IPS-18c (cell line): Measurements from ENCODE around the gene PLA2G4F.

Experiments used
- H3K4me3 ChIP-seq: 2 replicates; pipeline ENCODE4 v1.7.0; 2013; ENCODE audit warnings: low read depth, mild to moderate bottlenecking, low read length, moderate library complexity; ENCODE audit not compliant: insufficient read depth
- H3K9me3 ChIP-seq: one replicate; pipeline ENCODE4 v1.6.1; 2013; ENCODE audit warnings: mild to moderate bottlenecking, low read length, moderate library complexity; ENCODE audit not compliant: control insufficient read depth, insufficient read depth

Gene PLA2G4F

GRCh38 chr15:42156243-42156922 is at the start of gene PLA2G4F:
Gene PLA2G4F (minus strand): TSS chr15:42156636. CDS start chr15:42156549, 87 bp downstream.
- no peak within 1 kb of the TSS for H3K4me3 ChIP-seq
- H3K9me3 ChIP-seq = no peaks in the 10 kb centered on the region

- no peaks in the 10 kb centered on the region for H3K9me3 ChIP-seq
- no peak overlapping the region for H3K4me3 ChIP-seq
These were observed 47.5 kb upstream of the PLA2G4F start for GRCh38 chr15:42203891-42204290.

- Histone ChIP-seq H3K4me3 (no peak overlapping the region), H3K9me3 (no peaks in the 10 kb centered on the region)
These were observed 46.2 kb upstream of the PLA2G4F start for GRCh38 chr15:42202653-42203052.

- H3K9me3 ChIP-seq = no peaks in the 10 kb centered on the region
- H3K4me3 ChIP-seq = no peak overlapping the region
These were observed 45.4 kb upstream of the PLA2G4F start for GRCh38 chr15:42201801-42202200.

GRCh38 chr15:42199126-42199525 is 42.7 kb upstream of the PLA2G4F start:
- Histone ChIP-seq H3K9me3 (no peaks in the 10 kb centered on the region), H3K4me3 (no peak overlapping the region)

GRCh38 chr15:42198516-42198915 is 42.1 kb upstream of the PLA2G4F start:
- Histone ChIP-seq H3K9me3 (no peaks in the 10 kb centered on the region), H3K4me3 (no peak overlapping the region)

- H3K9me3 ChIP-seq = no peaks in the 10 kb centered on the region
- no peak overlapping the region for H3K4me3 ChIP-seq
These were observed 38.1 kb upstream of the PLA2G4F start for GRCh38 chr15:42194513-42194912.

GRCh38 chr15:42193383-42193782 is 36.9 kb upstream of the PLA2G4F start:
- no peak overlapping the region for H3K4me3 ChIP-seq

GRCh38 chr15:42191610-42192346 is 35.3 kb upstream of the PLA2G4F start:
- Histone ChIP-seq H3K4me3 (no peak overlapping the region), H3K9me3 (no peaks in the 10 kb centered on the region)

More at GRCh38 chr15:42193383-42193782, 36.9 kb upstream of the PLA2G4F start:
- no peaks in the 10 kb centered on the region for H3K9me3 ChIP-seq

- Histone ChIP-seq H3K4me3 (no peak overlapping the region), H3K9me3 (no peaks in the 10 kb centered on the region)
These were observed 33.9 kb upstream of the PLA2G4F start for GRCh38 chr15:42190370-42190769.

- H3K4me3 ChIP-seq = no peak overlapping the region
- no peaks in the 10 kb centered on the region for H3K9me3 ChIP-seq
These were observed 29.4 kb upstream of the PLA2G4F start for GRCh38 chr15:42185801-42186200.

GRCh38 chr15:42184736-42185135 is 28.3 kb upstream of the PLA2G4F start:
- Histone ChIP-seq H3K4me3 (no peak overlapping the region), H3K9me3 (no peaks in the 10 kb centered on the region)

- H3K9me3 ChIP-seq = no peaks in the 10 kb centered on the region
- no peak overlapping the region for H3K4me3 ChIP-seq
These were observed 27.9 kb upstream of the PLA2G4F start for GRCh38 chr15:42184296-42184695.

- H3K4me3 ChIP-seq = no peak overlapping the region
- no peaks in the 10 kb centered on the region for H3K9me3 ChIP-seq
These were observed 26.5 kb upstream of the PLA2G4F start for GRCh38 chr15:42182961-42183360.

- Histone ChIP-seq H3K4me3 (no peak overlapping the region), H3K9me3 (no peaks in the 10 kb centered on the region)
These were observed 26.0 kb upstream of the PLA2G4F start for GRCh38 chr15:42182328-42182886.

GRCh38 chr15:42178056-42178455 is 21.6 kb upstream of the PLA2G4F start:
- H3K9me3 ChIP-seq = no peaks in the 10 kb centered on the region
- H3K4me3 ChIP-seq = no peak overlapping the region

GRCh38 chr15:42175671-42176070 is 19.2 kb upstream of the PLA2G4F start:
- Histone ChIP-seq H3K9me3 (no peaks in the 10 kb centered on the region), H3K4me3 (no peak overlapping the region)

- no peak overlapping the region for H3K4me3 ChIP-seq
- H3K9me3 ChIP-seq = no peaks in the 10 kb centered on the region
These were observed 16.0 kb upstream of the PLA2G4F start for GRCh38 chr15:42172475-42172874.
